ENCODE measurements around the gene TPH2. TPM values are rescaled to one million over a fixed set of nuclear protein-coding genes. Genes with fewer than 3 reads are reported as not detected.

Gene TPH2
- total and polyA plus RNA-seq, 4 donors = not detected

DNA sequence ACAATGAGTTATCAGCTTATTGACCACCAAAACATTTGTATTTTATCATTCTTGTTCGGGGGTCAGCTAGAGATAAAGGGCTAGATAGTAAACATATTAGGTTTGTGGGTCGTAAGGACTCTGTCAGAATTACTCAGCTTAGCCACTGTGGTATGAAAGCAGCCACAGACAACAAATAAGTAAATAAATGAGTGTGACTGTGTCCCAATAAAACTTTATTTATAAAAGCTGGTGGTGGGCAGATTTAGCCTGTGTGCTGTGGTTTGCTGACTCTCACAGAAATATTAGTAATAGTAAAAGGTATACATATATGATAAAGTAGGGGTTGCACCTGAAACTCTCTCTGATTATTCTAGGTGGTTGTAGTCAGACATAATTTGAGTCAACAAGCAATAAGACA lies 56.1 kb downstream of the TPH2 start:
- DNase-seq (ENCODE audit: low spot score) = no peak
- H3K9me3 ChIP-seq (ENCODE audit: control insufficient read depth in 4 of 4, low read length in 3 of 4) = no peaks in the 10 kb centered on the region
- 54% methylated on average over 2 of the region's 2 CpGs for WGBS
- TF ChIP-seq SP1 (IDR thresholded peaks at IDR 0.05) (no peak), YY1 (IDR thresholded peaks at IDR 0.05) (no peak), NR2F2 (IDR thresholded peaks at IDR 0.05) (no peak), HNF4G (IDR thresholded peaks at IDR 0.05) (no peak), GABPA (IDR thresholded peaks at IDR 0.05 in 1 of 2, conservative IDR thresholded peaks at IDR 0.05 in 1 of 2) (no peak), FOXA2 (IDR thresholded peaks at IDR 0.05) (no peak), JUND (IDR thresholded peaks at IDR 0.05) (no peak), EGR1 (IDR thresholded peaks at IDR 0.05; ENCODE audit: low read depth in 2 of 2) (no peak), RAD21 (IDR thresholded peaks at IDR 0.05) (no peak), FOXA1 (IDR thresholded peaks at IDR 0.05) (no peak), TAF1 (conservative IDR thresholded peaks at IDR 0.05) (no peak), RXRA (IDR thresholded peaks at IDR 0.05) (no peak), HNF4A (conservative IDR thresholded peaks at IDR 0.05) (no peak)
- TF ChIP-seq, protein P1, sequence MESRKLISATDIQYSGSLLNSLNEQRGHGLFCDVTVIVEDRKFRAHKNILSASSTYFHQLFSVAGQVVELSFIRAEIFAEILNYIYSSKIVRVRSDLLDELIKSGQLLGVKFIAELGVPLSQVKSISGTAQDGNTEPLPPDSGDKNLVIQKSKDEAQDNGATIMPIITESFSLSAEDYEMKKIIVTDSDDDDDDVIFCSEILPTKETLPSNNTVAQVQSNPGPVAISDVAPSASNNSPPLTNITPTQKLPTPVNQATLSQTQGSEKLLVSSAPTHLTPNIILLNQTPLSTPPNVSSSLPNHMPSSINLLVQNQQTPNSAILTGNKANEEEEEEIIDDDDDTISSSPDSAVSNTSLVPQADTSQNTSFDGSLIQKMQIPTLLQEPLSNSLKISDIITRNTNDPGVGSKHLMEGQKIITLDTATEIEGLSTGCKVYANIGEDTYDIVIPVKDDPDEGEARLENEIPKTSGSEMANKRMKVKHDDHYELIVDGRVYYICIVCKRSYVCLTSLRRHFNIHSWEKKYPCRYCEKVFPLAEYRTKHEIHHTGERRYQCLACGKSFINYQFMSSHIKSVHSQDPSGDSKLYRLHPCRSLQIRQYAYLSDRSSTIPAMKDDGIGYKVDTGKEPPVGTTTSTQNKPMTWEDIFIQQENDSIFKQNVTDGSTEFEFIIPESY (IDR thresholded peaks at IDR 0.05) = no peak
- TF ChIP-seq, protein P2, sequence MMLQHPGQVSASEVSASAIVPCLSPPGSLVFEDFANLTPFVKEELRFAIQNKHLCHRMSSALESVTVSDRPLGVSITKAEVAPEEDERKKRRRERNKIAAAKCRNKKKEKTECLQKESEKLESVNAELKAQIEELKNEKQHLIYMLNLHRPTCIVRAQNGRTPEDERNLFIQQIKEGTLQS (IDR thresholded peaks at IDR 0.05) = no peak
- TF ChIP-seq, protein P3, sequence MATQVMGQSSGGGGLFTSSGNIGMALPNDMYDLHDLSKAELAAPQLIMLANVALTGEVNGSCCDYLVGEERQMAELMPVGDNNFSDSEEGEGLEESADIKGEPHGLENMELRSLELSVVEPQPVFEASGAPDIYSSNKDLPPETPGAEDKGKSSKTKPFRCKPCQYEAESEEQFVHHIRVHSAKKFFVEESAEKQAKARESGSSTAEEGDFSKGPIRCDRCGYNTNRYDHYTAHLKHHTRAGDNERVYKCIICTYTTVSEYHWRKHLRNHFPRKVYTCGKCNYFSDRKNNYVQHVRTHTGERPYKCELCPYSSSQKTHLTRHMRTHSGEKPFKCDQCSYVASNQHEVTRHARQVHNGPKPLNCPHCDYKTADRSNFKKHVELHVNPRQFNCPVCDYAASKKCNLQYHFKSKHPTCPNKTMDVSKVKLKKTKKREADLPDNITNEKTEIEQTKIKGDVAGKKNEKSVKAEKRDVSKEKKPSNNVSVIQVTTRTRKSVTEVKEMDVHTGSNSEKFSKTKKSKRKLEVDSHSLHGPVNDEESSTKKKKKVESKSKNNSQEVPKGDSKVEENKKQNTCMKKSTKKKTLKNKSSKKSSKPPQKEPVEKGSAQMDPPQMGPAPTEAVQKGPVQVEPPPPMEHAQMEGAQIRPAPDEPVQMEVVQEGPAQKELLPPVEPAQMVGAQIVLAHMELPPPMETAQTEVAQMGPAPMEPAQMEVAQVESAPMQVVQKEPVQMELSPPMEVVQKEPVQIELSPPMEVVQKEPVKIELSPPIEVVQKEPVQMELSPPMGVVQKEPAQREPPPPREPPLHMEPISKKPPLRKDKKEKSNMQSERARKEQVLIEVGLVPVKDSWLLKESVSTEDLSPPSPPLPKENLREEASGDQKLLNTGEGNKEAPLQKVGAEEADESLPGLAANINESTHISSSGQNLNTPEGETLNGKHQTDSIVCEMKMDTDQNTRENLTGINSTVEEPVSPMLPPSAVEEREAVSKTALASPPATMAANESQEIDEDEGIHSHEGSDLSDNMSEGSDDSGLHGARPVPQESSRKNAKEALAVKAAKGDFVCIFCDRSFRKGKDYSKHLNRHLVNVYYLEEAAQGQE (IDR thresholded peaks at IDR 0.05) = no peak
- TF ChIP-seq, protein P4, sequence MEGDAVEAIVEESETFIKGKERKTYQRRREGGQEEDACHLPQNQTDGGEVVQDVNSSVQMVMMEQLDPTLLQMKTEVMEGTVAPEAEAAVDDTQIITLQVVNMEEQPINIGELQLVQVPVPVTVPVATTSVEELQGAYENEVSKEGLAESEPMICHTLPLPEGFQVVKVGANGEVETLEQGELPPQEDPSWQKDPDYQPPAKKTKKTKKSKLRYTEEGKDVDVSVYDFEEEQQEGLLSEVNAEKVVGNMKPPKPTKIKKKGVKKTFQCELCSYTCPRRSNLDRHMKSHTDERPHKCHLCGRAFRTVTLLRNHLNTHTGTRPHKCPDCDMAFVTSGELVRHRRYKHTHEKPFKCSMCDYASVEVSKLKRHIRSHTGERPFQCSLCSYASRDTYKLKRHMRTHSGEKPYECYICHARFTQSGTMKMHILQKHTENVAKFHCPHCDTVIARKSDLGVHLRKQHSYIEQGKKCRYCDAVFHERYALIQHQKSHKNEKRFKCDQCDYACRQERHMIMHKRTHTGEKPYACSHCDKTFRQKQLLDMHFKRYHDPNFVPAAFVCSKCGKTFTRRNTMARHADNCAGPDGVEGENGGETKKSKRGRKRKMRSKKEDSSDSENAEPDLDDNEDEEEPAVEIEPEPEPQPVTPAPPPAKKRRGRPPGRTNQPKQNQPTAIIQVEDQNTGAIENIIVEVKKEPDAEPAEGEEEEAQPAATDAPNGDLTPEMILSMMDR (IDR thresholded peaks at IDR 0.05; ENCODE audit: low read depth, low read length, missing input control) = no peak
- TF ChIP-seq, protein P5, sequence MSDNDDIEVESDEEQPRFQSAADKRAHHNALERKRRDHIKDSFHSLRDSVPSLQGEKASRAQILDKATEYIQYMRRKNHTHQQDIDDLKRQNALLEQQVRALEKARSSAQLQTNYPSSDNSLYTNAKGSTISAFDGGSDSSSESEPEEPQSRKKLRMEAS (IDR thresholded peaks at IDR 0.05) = no peak
- H3K4me1 ChIP-seq (ENCODE audit: control insufficient read depth in 4 of 4, insufficient read depth in 4 of 4, low read length in 3 of 4) = no peaks in the 10 kb centered on the region
- peaks cover 0 to 1% (median 0%) of the 10 kb centered on the region in 4 donors for H3K36me3 ChIP-seq (ENCODE audit: control insufficient read depth in 4 of 4, insufficient read depth in 3 of 4, low read depth in 1 of 4, low read length in 3 of 4)
- no peak overlapping the region for H3K9ac ChIP-seq (ENCODE audit: low read depth in 1 of 2, low read length in 2 of 2)
- no peaks in the 10 kb centered on the region for H3K27me3 ChIP-seq (ENCODE audit: control insufficient read depth in 4 of 4, insufficient read depth in 4 of 4, low read length in 3 of 4)
- H3K4me3 ChIP-seq (ENCODE audit: low read depth in 1 of 3, low read length in 3 of 3) = no peak overlapping the region
- no peak overlapping the region for H3K27ac ChIP-seq (ENCODE audit: low read depth in 1 of 2, low read length in 2 of 2)

All from liver (tissue), 9 donors.